Testis (tissue), 2 donors: ENCODE measurements around the gene CORO2B.

Experiments used
- POLR2A ChIP-seq: fragments of 450-650 bp; IDR thresholded peaks from one replicate; pipeline ENCODE4 v1.6.1; 2017; ENCODE audit warnings: antibody characterized with exemption, mild to moderate bottlenecking, moderate library complexity
- TF ChIP-seq, protein P1 (sequence below), 3 experiments: fragments of 450-650 bp in 2 of 3; fragments of 200-600 bp in 1 of 3; sonication (generic) in 1 of 3; IDR thresholded peaks; one replicate each; pipeline ENCODE4 v1.5.1; 2016 to 2019; ENCODE audit warnings: antibody characterized with exemption in 3 of 3, mild to moderate bottlenecking in 2 of 3, moderate library complexity in 1 of 3

- TF ChIP-seq, protein P1, sequence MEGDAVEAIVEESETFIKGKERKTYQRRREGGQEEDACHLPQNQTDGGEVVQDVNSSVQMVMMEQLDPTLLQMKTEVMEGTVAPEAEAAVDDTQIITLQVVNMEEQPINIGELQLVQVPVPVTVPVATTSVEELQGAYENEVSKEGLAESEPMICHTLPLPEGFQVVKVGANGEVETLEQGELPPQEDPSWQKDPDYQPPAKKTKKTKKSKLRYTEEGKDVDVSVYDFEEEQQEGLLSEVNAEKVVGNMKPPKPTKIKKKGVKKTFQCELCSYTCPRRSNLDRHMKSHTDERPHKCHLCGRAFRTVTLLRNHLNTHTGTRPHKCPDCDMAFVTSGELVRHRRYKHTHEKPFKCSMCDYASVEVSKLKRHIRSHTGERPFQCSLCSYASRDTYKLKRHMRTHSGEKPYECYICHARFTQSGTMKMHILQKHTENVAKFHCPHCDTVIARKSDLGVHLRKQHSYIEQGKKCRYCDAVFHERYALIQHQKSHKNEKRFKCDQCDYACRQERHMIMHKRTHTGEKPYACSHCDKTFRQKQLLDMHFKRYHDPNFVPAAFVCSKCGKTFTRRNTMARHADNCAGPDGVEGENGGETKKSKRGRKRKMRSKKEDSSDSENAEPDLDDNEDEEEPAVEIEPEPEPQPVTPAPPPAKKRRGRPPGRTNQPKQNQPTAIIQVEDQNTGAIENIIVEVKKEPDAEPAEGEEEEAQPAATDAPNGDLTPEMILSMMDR (IDR thresholded peaks at IDR 0.05): no peak
- no peak for TF ChIP-seq POLR2A
These were observed 112.9 kb downstream of the CORO2B start for GRCh38 chr15:68691705-68692104.
